Pancreas (tissue), 10 donors: ENCODE data around the gene THSD4. TPM values are rescaled to one million over a fixed set of nuclear protein-coding genes. Genes with fewer than 3 reads are reported as not detected.

Source experiments
- ATAC-seq, 4 donors: fragments of 200-7000 bp; cut with Tn5 transposase; one replicate each; pipeline versions ENCODE4 v1.8.0 to v1.9.1; 2020; ENCODE audit warnings: mild to moderate bottlenecking in 4 of 4, moderate library complexity in 4 of 4
- DNase-seq, 6 donors: peaks; one replicate each; pipeline ENCODE4 v3.0.0-alpha.2; 2020
- FAIRE-seq: peaks from 2 replicates; lab custom pipeline; 2012; peaks lifted over from hg19 to GRCh38; lab: Jason Lieb, UNC
- H3K27ac ChIP-seq, 4 donors: fragments of 200-600 bp; sonication (generic); 1 replicate in 3 of 4; 2 replicates in 1 of 4; pipeline versions ENCODE4 v1.5.0 to v1.8.0; 2020
- H3K27me3 ChIP-seq, 4 donors: fragments of 200-600 bp; one replicate each; pipeline ENCODE4 v1.8.0; 2021
- H3K36me3 ChIP-seq, 3 donors: fragments of 200-600 bp; sonication (generic) in 1 of 3; one replicate each; pipeline versions ENCODE4 v1.5.0 to v1.8.0; 2020 to 2021
- H3K4me1 ChIP-seq, 3 donors: fragments of 200-600 bp; one replicate each; pipeline ENCODE4 v1.8.0; 2021
- H3K4me3 ChIP-seq, 4 donors: fragments of 200-600 bp; sonication (generic) in 2 of 4; one replicate each; pipeline versions ENCODE4 v1.5.0 to v1.8.0; 2020 to 2021
- H3K9me3 ChIP-seq, 4 donors: fragments of 200-600 bp; one replicate each; pipeline ENCODE4 v1.8.0; 2021
- CTCF ChIP-seq, 4 donors: fragments of 200-600 bp; sonication (generic) in 3 of 4; IDR thresholded peaks; one replicate each; pipeline versions ENCODE4 v1.5.0 to v1.8.0; 2021; ENCODE audit warnings: antibody characterized with exemption in 4 of 4
- whole genome bisulfite sequencing, 2 donors: extraction: QIAGEN DNeasy Blood & Tissue Kit; methylation state at CpG; one replicate each; pipeline ENCODE4 v1.1.7; 2013; 5-methylcytosine and 5-hydroxymethylcytosine counted together
- intact Hi-C, 3 donors: fragments of 100-400 bp; cut with DNase I; formaldehyde crosslinking; loops; one replicate each; pipeline versions ENCODE4 v1.11.1 to v1.14.2; 2022
- polyA plus RNA-seq, 2 donors: library from polyadenylated mRNA; stranded (reverse); fragments of 200-250 nt; gene quantifications; one replicate each; pipeline ENCODE4 v1.2.3, GENCODE V29; 2013
- total RNA-seq, 6 donors: library from RNA; stranded (reverse); fragmentation: NEBNext Ultra II Directional in 4 of 6; extraction: Animal tissue kit (Norgen Biotek cat#: 25700) in 4 of 6; gene quantifications; one replicate each; pipeline versions ENCODE4 v1.2.1 to v1.2.4, GENCODE V29; 2021 to 2023
- donor health status: healthy with polysubstance abuse.
- donor health status: DM: no; HTN: no; CAD: no; lungs with moderate emphysema.
- donor health status: DM: no; HTN: no; CAD: no.
- donor health status: control.
- donor health status: control.
- donor health status: Bipolar disorder and iron deficiency.
- donor health status: DM: yes; HTN: yes; CAD: no.
- donor health status: DM: no; HTN: no; CAD: no.
- donor health status: DM: no; HTN: no; CAD: no.
- donor health status: DM: yes; HTN: yes; CAD: no.

Gene THSD4
- total and polyA plus RNA-seq, 8 donors: 6.0 to 17.8 (median 13.3) TPM

- ATAC-seq: no peak
- 70 to 88% methylated on average over 16 of the region's 16 CpGs for WGBS, 2 donors
- H3K9me3 ChIP-seq: no peaks in the 10 kb centered on the region
- H3K4me1 ChIP-seq: peaks cover 0 to 2% (median 0%) of the 10 kb centered on the region in 3 donors
- FAIRE-seq: no peak
- H3K4me3 ChIP-seq: no peak overlapping the region
- intact Hi-C loops: loop anchor here in 2 of 3 donors (5.0 to 10.0 kb wide), 2 partner anchors 406 to 414 kb away; no protein-coding TSS in a partner anchor
- H3K27me3 ChIP-seq: no peaks in the 10 kb centered on the region
- DNase-seq: no peak
- no peak for TF ChIP-seq CTCF (IDR thresholded peaks at IDR 0.05)
- no peak overlapping the region for H3K27ac ChIP-seq
- no peaks in the 10 kb centered on the region for H3K36me3 ChIP-seq
These were observed 633.0 kb downstream of the THSD4 start for GRCh38 chr15:71748293-71748718.

- FAIRE-seq (no peak), ATAC-seq (no peak), DNase-seq (no peak)
- H3K27me3 ChIP-seq: no peaks in the 10 kb centered on the region
- H3K4me1 ChIP-seq: peaks cover 0 to 5% (median 0%) of the 10 kb centered on the region in 3 donors
- H3K4me3 ChIP-seq: no peak overlapping the region
- TF ChIP-seq CTCF (IDR thresholded peaks at IDR 0.05): no peak
- H3K27ac ChIP-seq: no peak overlapping the region
- 91% methylated on average over 14 of the region's 14 CpGs for WGBS, 2 donors
- H3K9me3 ChIP-seq: no peaks in the 10 kb centered on the region
- intact Hi-C loops: loop anchor here in 2 of 3 donors (5.0 to 10.0 kb wide), 2 partner anchors 405 to 413 kb away; no protein-coding TSS in a partner anchor
- H3K36me3 ChIP-seq: no peaks in the 10 kb centered on the region
These were observed 634.2 kb downstream of the THSD4 start for GRCh38 chr15:71749500-71749899.

- FAIRE-seq (no peak), ATAC-seq (no peak), DNase-seq (no peak)
- no peaks in the 10 kb centered on the region for H3K9me3 ChIP-seq
- no peaks in the 10 kb centered on the region for H3K36me3 ChIP-seq
- no peak overlapping the region for H3K4me3 ChIP-seq
- no peaks in the 10 kb centered on the region for H3K27me3 ChIP-seq
- TF ChIP-seq CTCF (IDR thresholded peaks at IDR 0.05): no peak
- 64 to 79% methylated on average over 4 of the region's 4 CpGs for WGBS, 2 donors
- H3K27ac ChIP-seq: no peak overlapping the region
- intact Hi-C loops: no loop called here
- H3K4me1 ChIP-seq: peaks cover 0 to 5% (median 0%) of the 10 kb centered on the region in 3 donors
These were observed 636.9 kb downstream of the THSD4 start for GRCh38 chr15:71752128-71752527.

GRCh38 chr15:71752604-71753289 is 637.5 kb downstream of the THSD4 start:
- FAIRE-seq: no peak
- peaks cover 0 to 5% (median 0%) of the 10 kb centered on the region in 3 donors for H3K4me1 ChIP-seq
- H3K9me3 ChIP-seq: no peaks in the 10 kb centered on the region
- 47 to 48% methylated on average over 11 of the region's 11 CpGs for WGBS, 2 donors
- intact Hi-C loops: no loop called here
- H3K27ac ChIP-seq: peak overlapping the region in 1 of 4 donors; percentile 34
- H3K27me3 ChIP-seq: no peaks in the 10 kb centered on the region
- peak in 3 of 6 donors; percentile 39 to 80 (median 49) for DNase-seq
- H3K4me3 ChIP-seq: no peak overlapping the region
- H3K36me3 ChIP-seq: no peaks in the 10 kb centered on the region
- ATAC-seq: peak; percentile 75 to 92 (median 87)
- no peak for TF ChIP-seq CTCF (IDR thresholded peaks at IDR 0.05)

- Histone ChIP-seq H3K27ac (no peak overlapping the region), H3K4me1 (peaks cover 0 to 5% (median 0%) of the 10 kb centered on the region in 3 donors), H3K36me3 (no peaks in the 10 kb centered on the region), H3K4me3 (no peak overlapping the region), H3K27me3 (no peaks in the 10 kb centered on the region), H3K9me3 (no peaks in the 10 kb centered on the region)
- FAIRE-seq (no peak), ATAC-seq (peak in 1 of 4 donors; percentile 19), DNase-seq (no peak)
- TF ChIP-seq CTCF (IDR thresholded peaks at IDR 0.05): no peak
- WGBS, 2 donors: 84 to 93% methylated on average over 1 of the region's 1 CpG
- intact Hi-C loops: no loop called here
These were observed 638.1 kb downstream of the THSD4 start for GRCh38 chr15:71753346-71753745.
